GM19035 (cell line): ENCODE results near the gene TUBB4A.
"Not testable (repeated sequence)": the region's sequence is repeated elsewhere in the genome, so short reads cannot be mapped to it uniquely, and the experiment has no call there.

Source experiments
- ATAC-seq: cut with Tn5 transposase; IDR thresholded peaks from one replicate; pipeline ENCODE4 v1.9.1; 2021; ENCODE audit not compliant: unreplicated experiment

Gene TUBB4A

DNA sequence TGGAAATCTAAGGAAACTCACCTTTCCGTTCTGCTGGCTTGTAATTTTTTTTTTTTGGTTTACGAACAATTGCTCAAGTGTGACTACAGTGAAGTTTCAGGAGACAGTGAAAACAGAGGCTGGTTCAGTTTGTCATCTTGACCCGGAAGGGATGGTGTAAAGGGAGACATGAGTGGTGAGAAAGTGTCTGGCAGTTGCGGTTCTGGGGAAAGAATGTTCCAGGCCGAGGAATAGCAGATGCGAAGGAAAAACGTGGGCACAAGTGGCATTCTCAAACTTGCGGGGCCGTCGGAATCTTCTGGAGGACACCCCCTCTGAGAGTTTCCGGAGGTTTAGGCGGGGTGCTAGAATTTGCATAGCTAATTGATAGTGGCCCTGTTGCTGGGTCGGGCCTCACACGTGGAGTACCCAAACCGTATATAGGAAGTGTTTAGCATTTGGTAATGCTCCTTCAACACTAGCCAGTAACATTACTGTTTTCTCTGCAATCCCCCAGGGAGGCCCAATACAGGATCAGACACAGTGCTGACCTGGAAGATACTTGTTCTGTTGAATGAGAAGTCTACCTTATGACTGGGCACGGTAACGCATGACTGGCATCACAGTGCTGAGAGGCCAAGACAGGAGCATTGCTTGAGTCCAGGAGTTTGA is 25.9 kb upstream of the TUBB4A start:
- ATAC-seq, result peak; percentile 48

DNA sequence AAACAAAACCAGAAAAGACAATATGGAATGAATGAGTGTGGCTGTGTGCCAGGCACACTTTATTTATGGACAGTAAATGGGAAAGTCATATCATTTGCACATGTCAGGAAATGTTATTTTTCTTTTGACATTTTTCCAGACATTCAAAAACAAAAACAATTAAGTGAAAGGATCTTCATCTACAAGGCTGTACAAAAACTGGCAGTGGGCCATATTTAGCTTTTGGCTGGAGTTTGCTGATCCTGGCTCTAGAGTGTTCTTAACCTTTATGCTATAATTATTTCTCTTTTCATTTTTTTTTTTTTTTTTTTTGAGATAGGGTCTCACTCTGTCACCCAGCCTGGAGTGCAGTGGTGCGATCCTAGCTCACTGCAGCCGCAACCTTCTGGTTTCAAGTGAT is 22.2 kb upstream of the TUBB4A start:
- ATAC-seq, result no peak

DNA sequence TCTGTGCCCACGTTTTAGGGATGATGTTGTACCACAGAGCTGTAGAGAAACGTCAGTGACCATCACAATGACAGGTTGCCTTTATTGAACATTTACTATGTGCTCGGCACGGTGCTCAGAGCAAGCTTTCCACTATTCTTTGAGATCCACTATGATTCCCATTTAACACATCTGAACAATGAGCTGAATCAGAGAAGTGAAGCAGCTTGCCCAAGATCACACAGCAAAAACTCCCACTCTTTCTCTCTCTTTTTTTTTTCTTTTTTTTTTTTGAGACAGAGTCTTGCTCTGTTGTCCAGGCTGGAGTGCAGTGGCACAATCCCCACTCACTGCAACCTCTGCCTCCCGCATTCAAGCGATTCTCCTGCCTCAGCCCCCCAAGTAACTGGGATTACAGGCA is 20.6 kb upstream of the TUBB4A start:
- ATAC-seq, result no peak

DNA sequence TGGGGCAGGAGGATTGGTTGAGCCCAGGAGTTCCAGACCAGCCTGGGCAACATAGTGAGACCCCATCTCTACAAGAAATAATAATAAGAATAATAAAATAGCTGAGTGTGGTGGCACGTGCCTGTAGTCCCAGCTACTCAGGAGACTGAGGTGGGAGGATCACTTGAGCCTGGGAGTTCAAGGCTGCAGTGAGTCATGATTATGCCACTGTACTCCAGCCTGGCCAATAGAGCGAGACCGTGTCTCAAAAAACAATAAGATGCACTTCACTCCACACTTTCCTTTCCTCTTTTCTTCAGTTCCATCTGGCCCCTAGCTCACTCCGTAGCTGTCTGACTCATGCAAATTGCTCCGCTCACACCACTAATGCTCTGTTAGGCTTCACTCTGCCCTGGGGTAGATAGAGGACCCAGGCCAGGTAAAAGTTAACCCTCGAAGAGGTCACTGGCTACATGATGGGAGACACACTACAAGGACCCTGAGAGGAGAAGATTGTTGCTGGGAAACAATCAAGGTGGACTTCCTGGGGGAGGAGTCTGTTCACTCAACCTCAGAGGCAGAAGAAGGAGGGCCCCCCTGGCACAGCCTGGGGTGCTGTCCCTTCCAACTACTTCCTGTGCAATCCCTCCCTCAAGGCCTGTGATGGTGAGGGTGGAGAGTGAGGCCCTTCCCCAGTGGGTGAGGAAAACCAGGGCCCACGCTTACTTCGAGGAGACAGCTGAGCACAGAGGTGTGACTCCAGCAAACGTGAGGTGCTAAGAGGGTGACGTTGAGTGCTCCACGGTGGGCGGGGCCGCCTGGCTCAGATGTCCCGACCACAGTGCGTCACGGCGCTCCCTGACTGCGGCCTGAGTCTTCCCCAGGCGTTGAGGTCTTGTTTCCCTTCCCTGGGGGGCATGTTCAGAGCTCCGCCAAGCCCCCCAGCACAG is 19.9 kb upstream of the TUBB4A start:
- ATAC-seq, result peak; percentile 46

DNA sequence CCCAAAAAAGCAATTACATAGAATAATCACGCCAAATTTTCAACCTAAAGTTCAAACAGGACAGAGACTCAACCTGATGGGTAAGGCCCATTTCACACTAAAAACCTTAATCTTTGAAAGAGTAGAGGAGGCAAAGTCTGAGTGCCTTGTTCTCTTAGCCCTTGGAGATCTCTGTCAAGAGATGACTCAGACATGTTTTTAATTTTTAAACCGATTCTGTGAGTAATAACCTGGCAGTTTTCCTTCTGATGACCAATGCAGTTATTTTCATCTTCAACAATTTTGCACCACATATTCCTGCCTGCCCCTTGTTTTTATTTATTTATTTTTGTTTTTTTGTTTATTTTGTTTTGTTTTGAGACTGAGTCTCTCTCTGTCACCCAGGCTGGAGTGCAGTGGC is 17.2 kb upstream of the TUBB4A start:
- no peak for ATAC-seq

DNA sequence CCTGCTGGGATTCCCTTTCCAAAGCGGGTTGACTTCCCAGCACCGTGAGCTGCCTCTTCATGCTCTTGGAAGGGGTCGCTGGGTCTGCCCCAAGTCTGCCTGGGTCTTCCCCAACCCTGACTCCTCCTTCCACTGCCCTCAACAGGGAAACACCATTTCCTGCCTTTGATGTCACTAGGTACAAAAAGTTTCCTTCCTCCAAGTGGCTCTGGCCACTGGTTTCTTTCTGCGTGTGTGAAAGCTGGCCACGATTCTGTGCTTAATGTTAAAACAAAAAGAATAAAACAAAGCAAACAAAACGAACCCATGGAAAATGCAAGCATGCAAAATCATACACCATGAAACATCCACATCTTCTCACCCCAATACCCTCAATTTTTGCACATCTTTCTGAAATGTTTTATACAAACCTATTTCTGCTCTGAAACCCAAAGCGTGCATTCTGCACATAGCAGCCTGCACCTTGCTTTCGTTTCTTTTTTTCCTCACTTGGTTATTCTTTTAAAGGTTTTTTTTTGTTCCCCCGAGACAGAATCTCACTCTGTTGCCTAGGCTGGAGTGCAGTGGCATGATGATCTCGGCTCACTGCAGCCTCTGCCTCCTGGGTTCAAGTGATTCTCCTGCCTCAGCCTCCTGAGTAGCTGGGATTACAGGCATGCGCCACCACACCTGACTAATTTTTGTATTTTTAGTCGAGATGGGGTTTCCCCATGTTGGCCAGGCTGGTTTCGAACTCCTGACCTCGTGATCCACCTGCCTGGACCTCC is 16.2 kb upstream of the TUBB4A start:
- ATAC-seq, result no peak

DNA sequence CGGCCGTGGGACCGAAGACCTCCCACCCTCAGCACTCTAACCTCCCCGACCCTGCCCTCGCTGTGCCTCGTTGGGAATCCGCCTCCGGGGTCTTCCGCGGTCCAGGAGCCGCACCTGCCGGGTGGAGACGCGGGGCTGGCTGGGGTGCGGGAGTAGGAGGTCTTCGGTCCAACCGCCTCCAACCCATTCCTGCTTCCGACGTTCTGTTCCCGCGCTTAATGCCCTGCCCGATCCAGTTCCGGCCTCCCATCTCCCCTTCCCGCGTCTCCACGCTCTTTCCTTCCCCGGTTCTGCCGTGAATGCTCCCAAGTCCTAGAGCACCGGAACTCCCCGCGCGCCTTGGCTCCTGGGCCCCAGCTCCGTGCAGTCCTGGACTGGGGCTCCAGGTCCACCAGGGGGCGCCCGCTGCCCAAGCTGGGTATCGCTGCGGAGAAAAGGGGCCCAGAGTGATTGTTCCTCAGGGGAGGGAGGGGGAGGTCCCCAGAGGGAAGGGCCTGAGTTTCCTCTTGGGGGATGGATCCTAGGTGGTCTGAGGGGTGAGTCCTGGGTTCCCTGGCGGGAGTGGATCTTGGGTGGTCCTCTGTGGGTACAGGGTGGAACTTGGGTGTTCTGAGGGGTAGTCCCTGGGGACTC is 14.7 kb upstream of the TUBB4A start:
- ATAC-seq, result peak; percentile 49

DNA sequence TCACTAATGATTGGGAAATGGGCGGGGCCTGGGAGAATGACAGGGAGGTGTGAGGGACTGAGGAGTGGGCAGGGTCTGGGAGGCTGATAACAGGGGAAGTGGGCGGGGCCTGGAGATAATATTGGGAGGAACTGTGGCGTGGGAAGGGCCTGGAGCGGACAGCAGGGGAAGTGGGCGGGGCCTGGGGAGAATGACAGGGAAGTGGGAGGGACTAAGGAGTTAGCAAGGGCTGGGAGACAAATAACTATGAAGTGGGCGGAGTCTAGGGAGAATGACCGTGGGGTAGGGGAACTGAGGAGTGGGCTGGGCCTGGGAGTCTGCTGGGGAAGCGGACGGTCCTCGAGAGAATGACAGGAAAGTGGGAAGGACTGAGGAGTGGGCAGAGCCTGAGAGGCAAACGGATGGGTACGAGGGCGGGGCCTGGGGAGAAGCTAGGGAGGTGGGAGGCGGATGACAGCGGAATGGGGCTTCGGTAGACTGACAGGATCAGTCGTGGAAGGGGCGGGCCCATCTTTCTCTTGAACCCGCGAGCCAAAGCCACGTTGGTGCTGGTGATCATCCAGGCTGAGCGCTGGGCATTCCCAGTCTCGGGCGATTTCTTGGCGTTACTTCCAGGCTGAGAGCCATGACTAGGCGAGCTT is 14.0 kb upstream of the TUBB4A start:
- peak; percentile 24 for ATAC-seq

DNA sequence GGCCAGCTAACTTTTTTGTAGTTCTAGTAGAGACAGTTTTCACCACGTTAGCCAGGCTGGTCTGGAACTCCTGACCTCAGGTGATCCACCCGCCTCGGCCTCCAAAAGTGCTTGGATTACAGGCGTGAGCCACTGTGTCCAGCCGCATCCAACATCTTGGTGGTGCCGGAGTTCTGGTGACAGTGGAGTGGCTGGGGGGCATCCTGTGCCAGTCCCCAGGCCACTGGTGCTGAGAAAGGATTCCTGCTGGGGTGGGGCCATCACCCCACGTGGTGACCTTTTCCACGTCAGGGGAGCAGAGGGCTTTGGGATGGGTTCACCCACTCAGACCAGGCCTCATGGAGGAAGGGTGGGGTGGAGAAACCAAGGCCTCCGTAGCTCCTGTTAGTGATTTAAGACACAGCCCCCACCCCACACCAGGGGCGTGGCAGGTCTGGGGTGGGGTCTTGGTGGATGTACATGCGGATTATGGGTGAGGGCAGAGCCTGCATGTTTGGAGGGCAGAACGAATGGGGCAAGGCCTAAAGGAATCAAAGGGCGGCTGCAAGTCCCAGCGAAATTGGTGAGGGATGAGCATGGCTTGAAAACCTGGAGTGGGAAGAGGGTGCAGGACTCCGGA is 12.9 kb upstream of the TUBB4A start:
- no peak for ATAC-seq

DNA sequence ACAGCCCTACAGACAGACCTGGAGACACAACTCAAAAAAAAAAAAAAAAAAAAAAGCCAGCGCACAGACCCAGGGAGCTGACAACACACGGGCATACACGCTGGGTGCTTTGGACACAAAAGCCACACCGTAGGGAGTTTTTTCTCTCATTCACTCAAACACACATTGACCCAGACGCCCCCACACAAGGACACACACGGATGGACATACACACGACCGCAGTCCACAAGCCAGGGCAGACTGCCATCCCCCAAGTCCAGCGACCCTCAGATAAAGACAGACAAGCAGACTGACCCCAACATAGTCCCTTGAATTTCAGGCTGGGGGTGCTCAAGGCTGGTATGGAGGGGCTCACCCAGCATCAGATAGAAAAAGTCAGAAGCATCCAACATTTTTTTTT is 12.0 kb upstream of the TUBB4A start:
- no peak for ATAC-seq

DNA sequence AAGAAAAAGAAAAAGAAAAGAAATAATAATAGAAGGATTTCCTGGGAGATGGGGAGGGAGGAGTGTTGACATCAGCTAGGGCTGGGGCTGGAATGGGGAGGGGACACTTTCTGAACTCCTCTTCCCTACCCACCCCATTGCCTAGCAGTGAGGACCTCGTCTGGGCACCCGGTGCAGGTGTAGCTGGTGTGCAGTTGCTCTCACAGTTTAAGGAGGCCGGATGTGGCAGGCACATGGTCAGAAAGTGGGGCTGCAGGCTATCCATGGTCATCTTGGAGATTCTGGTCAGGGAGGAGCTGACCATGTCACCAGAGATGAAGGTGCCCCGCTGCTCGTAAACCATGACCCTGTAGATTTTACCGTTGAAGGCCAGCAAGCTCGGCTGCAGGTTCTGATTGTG is 8.5 kb upstream of the TUBB4A start:
- ATAC-seq, result no peak

DNA sequence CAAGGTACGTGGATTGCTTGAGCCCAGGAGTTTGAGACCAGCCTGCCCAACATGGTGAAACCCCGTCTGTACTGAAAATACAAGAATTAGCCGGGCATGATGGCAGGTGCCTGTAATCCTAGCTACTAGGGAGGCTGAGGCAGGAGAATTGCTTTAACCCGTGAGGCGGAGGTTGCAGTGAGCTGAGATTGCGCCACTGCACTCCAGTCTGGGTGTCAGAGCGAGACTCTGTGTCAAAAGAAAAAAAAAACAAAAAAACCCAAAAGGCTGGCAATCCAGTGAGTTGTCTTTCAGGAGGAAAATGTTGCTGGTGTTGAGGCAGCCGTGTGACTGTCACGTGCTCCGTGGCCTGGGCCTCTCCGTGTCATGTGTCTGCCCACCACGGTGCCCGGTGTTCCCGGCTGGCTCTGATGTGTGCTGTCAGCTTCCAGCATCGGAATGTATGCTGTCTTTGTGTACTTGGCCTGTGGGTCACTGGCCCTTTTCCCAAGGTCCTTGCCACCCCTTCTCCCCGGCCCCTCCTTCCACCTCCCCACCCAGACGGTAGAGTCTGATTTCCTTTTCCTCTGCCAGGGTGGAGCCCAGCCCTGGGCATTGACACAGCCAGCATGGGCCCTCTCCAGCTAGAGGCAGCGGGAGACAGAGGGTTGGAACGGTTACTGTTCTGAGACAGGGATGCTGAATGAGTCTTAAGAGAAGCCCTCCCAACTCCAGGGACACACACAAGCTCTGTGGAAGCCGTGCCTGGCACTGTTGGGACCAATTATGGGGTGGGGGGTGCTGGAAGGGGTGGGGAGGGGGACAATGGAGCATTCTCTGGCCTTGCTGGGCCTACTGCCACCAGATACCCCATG is 7.2 kb upstream of the TUBB4A start:
- no peak for ATAC-seq

DNA sequence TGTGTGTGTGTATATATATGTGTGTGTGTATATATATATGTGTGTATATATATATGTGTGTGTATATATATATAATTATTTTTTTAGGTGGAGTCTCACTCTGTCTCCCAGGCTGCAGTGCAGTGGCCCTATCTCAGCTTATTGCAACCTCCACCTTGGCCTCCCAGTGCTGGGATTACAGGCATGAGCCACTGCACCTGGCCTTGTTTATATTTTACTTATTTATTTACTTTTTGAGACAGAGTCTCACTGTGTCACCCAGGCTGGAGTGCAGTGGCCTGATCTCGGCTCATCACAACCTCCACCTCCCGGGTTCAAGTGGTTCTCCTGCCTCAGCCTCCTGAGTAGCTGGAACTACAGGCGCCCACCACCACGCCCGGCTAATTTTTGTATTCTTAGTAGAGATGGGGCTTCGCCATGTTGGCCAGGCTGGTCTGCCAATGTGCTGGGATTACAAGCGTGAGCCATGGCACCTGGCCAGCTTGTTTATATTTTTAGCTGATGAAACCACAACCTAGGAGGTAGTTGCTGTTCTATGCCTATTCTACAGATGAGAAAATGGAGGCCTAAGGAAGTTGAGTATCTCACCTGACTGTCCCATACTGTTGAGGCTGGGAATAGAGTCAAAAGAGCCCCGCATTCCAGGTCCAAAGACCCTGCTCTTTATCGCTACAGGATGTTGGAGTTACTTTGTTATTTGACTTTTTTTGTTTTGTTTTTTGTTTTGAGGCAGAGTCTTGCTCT is 6.1 kb upstream of the TUBB4A start:
- ATAC-seq, result not testable (repeated sequence)

DNA sequence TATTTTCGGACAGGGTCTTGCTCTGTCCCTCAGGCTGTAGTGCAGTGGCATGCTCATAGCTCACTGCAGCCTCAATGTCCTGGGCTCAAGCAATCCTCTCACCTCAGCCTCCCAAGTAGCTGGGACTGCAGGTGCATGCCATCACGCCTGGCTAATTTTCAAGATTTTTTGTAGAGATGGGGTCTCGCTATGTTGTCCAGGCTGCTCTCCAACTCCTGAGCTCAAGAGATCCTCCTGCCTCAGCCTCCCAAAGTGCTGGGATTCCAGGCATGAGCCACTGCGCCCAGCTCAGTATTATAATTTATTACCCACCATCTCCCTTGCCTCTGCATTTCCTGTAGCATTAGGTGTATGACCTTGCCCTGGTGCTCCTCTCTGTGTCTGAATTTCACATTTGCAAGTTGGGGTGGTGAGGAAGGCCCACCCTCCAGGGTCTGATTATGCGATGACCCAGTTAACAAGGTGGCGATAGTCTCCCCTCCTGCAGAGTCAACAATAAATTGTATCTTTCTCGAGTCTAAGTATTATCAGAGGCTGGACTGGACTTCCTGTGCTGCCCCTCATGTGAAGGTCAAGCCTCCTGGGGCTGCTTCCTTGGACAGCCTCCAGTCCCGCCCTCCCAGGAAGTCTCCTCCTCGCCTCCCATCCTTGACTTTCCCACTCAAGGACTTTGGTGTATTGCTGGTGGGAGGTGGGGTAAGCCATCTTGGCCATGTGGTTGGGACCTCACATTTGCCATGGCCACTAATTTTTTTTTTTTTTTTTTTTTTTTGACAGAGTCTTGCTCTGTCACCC is 1.5 kb upstream of the TUBB4A start:
- no peak for ATAC-seq

DNA sequence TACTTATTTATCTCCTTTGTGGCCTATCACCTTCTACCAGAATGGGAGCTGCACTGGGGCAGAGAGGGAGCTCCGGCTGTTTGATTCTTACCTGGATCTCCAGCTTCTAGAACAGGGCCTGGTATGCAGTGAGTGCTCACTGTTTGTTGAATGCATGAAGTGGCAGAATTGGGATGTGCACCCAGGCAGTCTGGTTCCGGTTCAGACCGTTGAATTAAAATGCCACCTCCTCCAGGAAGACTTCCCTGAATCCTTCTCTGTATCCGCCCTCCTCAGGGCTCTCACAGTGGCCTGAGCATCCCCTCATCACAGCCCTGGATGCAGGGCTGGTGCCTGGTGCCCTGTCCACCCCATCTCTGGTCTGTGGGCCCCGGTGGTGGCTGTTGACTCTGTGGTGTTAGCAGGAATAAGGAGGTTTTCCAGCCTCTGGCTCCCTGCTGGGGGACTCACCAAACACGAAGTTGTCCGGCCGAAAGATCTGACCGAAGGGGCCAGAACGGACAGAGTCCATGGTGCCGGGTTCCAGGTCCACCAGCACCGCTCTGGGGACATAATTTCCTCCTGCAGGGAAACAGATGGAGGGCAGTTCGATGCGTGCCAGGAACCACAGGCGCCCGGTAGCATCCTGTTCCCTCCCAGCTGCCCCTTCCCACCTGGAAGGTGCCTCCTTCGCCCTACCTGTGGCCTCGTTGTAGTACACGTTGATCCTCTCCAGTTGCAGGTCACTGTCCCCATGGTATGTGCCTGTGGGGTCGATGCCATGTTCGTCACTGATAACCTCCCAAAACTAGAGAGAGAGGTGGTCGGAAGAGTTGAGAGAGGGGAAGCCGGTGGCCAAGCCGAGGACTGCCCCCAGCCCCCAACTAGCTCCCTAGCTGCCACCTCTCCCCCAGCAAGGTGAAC is 1.0 kb downstream of the TUBB4A start:
- no peak for ATAC-seq

DNA sequence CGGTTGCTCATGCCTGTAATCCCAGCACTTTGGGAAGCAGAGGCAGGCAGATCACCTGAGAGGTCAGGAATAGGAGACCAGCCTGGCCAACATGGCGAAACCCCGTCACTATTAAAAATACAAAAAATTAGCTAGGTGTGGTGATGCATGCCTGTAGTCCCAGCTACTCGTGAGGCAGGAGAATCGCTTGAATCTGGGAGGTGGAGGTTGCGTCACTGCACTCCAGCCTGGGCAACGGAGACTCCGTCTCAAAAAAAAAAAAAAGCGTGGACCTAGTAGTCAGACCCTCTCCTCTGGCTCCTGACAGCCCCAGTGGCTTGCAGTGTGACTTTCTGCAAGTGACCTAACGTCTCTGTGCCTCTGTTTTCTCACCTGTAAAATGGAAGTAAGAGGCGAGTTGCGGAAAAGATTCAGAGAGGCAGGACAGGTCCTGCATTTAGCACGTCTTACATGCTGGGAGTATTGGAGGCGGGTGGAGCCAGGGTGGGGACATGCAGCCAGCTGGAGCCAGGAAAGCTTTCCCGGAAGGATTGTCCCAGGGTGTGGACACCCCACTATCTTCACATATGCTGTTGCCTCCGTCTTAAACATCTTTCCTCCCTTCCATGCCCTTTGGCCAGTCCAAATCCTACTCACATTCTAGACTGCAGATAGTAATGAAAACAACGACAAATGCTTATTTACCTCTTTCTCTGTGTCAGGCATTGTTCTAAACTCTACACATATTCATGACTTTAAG is 2.9 kb downstream of the TUBB4A start:
- ATAC-seq, result no peak
